Measurements from ENCODE around the gene GGT5.
"Not testable (repeated sequence)": the region's sequence is repeated elsewhere in the genome, so short reads cannot be mapped to it uniquely, and the experiment has no call there.

GGT5 gene

DNA sequence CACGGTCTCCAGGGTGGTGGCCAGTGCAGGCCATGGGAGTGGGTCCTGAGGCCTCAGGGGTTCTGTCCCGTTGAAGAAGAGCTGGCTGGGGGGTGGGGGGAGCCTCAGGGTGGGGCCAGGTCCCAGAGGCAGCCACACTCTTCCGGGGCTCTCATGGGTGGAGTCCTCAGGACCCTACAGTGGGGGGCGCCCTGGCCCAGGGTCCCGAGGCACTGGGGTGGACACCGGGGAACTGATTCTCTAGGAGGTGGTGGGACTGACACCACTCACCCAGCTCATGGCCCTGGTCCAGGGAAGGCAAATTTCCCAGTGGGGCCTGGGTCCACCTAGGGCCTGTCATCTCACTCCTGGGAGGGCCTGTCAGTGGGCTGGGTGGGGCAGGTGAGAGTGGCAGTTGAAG lies 12.8 kb downstream of the GGT5 start:
- DNase-seq: no peak

DNA sequence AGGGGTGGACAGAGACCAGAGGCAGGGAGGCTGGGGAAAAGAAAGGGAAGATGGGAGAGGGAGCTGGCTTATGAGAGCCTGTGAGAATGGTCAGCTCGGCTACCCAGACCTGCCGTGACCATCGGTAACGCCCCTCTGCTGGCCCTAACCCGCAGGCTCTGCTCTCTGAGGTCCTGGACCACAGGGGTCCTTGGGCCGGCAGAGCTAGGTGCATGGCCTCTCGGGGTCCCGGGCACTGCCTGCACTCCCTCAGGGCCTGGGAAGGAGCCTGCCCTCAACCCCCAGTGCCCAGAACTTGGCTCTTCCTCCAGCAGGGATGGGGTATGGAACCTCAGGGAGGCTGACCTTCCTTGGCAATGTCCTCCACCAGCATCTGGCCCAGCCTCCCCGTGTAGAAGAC lies 13.2 kb downstream of the GGT5 start:
- DNase-seq: no peak

- peak; percentile 47 for DNase-seq
These were observed 13.8 kb downstream of the GGT5 start for GRCh38 chr22:24230911-24231656.

GRCh38 chr22:24225951-24226350 lies 18.9 kb downstream of the GGT5 start:
- DNase-seq: no peak

DNA sequence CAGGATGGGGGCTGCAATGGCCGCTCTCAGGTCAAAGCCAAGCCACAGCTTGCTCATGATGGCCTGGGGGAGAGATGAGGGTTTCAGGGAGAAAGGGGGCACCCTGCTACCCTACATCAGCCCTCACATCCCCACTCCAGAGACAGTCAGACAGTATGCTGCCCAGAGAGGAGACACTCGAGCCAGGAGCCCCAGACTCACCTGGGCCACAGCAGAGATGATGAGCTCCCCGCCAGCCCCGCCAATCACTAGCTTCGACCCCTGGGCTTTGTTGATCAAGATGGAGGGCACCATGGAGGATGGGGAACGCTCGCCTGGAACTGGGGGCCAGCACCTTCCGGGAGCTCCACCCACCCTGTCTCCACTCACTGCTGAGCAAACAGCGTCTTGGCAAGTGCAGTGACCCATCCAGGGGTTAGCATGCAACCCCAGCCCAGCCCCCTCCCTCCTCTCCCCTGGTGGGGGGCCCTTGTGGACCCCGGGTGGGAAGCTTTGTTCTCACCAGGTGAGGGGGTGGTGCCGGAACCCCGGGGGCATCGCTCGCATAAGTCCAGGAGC lies 19.8 kb downstream of the GGT5 start:
- DNase-seq: no peak

DNA sequence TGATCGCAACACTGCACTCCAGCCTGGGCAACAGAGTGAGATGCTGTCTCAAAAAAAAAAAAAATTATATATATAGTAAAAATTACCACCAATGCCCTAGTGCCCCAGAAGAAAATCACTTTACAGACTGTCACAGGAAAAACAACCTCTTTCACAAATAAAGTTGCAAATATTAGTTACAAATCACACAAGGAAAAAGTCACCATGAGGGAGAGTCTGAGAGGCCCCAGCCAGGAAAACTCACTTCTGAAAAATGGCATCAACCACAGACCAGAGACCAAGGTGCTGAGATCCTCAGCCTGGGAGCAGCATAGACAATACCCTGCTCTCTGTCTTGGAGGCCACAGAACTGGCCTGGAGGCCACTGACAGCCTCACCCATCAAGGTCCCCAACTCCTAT lies 20.4 kb downstream of the GGT5 start:
- no peak for DNase-seq

DNA sequence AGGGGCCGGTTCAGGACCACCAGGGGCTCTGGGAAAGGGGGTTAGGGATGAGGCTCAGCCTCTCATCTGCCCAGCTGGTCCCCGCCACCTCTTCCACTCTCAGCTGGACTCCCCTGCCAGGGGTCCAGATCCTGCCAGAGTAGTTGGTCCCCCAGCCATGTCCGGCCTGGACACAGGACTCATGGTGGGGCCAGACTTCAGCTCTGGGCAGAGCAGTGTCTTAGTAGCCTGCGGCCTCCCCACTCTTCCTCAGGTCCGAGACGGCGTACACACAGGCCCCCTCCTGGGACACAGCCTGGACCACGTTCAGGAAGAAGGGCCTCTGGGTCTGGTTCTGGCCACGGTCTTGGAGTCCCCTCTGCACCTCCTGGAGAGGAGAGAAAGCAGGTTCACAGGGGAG lies 25.1 kb downstream of the GGT5 start:
- no peak for DNase-seq

GRCh38 chr22:24217384-24217783 lies 27.5 kb downstream of the GGT5 start:
- DNase-seq: no peak

GRCh38 chr22:24216541-24217209 lies 28.2 kb downstream of the GGT5 start:
- no peak for DNase-seq

DNA sequence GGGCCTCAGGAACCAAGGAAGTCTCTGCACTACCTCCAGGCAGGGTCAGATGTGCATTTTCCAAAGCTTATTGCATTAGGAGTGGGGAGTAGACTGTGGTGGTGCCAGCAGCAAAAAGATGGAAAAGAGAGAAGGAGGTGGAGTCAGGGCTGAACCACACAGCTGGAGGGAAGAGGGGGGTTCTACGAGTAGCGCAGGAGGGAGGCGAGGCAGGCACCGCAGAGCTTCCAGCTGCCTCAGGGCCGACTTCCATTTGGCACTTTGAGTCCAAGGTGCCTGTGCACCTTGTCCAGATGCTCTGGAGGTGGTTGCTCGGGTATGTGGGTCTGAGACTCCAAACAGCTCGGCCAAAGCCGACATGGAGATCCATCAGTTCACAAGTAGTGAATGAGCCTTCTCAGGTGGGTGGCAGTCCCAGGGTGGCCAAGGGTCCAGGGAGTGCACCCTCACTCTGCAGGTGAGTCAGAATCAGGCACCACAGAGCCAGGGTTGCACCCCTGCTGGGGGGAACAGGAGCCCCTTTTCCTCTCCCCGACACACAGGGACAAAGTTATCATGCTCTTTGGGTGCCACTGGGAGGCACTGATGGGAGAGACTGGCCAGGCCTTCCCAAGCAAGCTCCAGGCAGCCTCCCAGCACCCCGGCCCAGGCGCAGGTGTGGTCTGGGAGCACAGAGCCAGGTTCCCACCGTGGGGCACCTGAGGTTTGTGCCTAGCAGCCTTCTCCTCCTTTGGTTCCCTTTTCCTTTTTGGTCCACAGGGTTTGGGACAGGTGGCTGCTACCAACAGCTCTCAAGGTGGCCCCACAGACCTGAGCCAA lies 30.2 kb downstream of the GGT5 start:
- no peak for DNase-seq

GRCh38 chr22:24213111-24213510 lies 31.8 kb downstream of the GGT5 start:
- DNase-seq: not testable (repeated sequence)

DNA sequence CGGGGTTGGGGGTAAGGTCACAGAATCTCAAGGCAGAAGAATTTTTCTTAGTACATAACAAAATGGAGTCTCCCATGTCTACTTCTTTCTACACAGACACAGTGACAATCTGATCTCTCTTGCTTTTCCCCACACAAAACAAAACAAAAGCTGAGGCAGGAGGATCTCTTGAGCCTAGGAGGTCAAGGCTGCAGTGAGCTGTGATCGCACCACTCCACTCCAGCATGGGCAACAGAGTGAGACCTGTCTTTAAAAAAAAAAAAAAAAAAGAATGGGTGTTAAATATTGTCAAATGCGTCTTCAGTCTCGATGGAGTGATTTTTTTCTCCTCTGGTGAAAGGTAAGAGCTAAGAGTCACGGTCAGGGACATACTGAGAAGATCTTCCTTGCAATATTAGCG lies 33.2 kb downstream of the GGT5 start:
- DNase-seq: not testable (repeated sequence)

DNA sequence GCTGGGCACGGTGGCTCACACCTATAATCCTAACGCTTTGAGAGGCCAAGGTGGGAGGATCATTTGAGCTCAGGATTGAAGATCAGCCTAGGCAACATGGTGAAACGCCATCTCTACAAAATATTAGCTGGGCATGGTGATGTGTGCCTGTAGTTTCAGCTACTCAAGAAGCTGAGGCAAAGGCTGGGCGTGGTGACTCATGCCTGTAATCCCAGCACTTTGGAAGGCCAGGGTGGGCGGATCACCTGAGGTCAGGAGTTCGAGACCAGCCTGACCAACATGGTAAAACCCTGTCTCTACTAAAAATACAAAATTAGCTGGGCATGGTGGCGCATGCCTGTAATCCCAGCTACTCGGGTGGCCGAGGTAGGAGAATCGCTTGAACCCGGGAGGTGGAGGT lies 34.5 kb downstream of the GGT5 start:
- DNase-seq: not testable (repeated sequence)

- DNase-seq: no peak
These were observed 35.2 kb downstream of the GGT5 start for GRCh38 chr22:24209687-24210086.

DNA sequence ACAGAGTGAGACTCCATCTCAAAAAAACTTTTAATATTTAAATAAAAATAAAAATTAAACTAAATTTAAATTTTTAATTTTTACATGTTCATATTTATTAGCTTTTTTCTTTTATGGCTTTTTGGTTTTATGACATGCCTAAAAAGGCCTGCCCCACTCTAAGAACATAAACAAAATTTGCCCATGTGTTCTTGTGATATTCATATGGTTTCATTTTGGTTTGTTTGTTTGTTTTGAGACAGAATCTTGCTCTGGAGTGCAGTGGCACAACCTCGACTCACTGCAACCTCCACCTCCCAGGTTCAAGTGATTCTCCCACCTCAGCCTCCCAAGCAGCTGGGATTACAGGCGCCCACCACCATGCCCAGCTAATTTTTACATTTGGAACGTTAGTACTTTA lies 35.9 kb downstream of the GGT5 start:
- no peak for DNase-seq

DNA sequence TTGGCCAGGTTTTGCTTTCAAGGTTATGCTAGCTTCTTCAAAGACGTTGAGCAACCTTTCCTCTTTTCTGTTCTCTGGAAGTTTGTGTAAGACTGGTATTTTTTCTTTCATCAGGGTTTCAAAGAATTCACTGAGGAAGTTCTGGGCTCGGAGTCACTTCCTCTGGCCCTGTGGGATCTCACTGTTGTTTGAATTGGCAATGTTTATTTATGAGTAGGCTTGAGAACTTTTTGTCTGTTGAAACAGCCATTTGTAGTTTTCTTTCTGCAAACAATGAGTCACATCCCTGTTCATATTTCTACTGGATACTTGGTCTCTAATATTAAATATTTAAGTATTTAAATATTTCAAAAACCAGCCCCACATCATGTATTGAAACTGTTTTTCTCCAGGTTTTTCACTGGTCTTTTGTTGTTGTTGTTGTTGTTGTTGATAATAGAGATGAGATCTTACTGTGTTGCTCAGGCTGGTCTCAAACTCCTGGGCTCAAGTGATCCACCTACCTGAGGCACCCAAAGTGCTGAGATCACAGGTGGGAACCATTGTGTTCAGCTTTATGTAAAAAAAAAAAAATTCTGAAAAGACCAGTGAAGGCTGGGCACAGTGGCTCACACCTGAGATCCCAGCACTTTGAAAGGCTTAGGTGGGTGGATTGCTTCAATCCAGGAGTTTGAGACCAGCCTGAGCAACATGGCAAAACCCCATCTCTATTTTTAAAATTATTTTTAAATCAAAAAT lies 36.7 kb downstream of the GGT5 start:
- no peak for DNase-seq

DNA sequence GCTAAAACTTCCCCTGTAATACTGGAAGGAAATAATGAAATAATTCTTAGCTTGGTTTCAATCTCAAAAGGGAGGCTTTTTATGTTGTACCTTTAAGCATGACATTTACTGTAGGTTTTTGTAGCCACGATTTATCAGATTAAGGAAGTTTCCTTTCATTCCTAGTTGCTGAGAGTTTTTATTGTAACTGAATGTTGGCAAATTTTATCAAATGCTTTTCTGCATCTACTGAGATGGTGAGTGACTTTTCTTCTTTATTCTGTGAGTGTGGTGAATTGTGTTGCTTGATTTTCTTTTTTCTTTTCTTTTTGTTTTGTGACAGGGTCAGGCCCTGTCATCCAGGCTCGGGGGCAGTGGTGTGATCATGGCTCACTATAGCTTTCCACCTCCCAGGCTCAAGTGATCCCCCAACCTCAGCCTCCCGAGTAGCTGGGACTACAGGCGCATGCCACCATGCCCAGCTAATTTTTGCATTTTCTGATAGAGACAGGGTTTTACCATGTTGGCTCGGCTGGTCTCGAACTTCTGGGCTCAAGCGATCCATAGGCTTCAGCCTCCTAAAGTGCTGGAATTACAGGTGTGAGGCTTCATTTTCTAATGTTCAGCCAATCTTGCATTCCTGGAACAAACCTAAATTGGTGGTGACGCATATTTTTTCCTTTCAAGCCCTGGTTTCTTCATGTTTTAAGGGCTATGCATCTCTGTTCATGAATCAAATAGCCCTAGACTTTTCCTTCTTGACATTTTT lies 37.4 kb downstream of the GGT5 start:
- no peak for DNase-seq

DNA sequence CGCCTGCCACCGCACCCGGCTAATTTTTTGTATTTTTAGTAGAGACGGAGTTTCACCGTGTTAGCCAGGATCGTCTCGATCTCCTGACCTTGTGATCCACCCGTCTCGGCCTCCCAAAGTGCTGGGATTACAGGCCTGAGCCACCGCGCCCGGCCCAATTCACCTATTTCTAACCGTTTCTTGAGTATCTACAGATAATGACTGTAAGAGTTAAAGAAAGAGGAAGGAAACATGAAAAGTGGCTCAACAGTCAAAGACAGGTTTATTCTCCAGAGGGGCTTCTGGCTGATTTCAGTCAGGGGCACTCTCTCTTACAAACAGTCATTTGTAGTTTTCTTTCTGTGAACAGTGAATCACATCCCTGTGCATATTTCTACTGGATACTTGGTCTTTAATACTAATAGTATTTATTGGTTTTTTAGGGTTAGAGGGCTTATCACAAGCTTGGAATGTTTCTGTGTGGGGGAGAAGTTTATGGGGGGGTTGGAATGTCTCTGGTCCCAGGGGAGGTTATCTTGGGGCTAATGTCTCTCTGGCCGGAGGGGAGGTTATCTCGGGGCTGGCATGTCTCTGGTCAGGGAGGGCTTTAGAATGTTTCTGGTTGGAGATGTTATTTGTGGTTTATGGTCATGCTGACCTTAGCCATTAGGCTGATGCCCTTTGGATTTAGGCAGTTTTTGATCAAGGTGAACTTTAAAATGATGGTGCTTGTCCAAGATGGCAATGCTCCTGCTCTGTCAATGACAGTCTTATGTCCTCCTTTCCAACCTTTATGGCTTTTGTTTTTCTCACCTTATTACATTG lies 38.2 kb downstream of the GGT5 start:
- not testable (repeated sequence) for DNase-seq

DNA sequence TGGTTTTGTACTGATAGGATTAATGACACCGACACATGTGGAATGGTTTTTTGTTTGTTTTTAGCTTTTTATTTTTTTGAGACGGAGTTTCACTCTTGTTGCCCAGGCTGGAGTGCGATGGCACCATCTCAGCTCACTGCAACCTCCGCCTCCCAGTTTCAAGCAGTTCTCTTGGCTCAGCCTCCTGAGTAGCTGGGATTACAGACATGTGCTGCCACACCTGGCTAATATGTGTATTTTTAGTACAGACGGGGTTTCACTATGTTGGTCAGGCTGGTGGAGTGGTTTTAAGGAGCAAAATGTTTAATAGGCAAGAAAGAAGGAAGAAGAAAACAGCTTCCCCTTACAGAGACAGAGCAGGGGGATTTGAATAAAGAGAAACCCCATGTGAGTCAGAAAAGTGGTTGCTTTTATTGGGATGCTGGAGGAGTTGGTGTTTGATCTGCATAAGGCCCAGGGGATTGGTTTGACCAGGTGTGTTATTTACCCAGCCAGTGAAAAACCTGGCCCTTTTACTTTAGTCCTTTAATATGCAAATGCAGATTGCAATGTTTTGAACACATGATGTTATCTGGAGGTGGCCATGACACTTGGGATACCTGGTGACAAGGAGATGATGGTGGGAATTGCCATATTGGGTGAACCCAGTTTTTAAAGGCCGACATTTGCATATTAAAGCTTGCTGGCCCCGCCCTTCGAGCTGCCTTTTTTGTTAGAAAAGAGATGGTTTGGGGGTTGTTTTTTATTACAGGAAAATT lies 39.3 kb downstream of the GGT5 start:
- DNase-seq: no peak

- not testable (repeated sequence) for DNase-seq
These were observed 41.0 kb downstream of the GGT5 start for GRCh38 chr22:24203856-24204255.

Measured in NK-92 treated with Interleukin-12 subunit alpha and Interleukin-12 subunit beta, amount 100 ng/mL, for 24 hours (cell line).